GM12892 (cell line): ENCODE data around the gene ARHGEF12.

Source experiments
- POLR2A ChIP-seq: IDR thresholded peaks from 2 replicates; pipeline ENCODE4 v1.6.1; 2011; ENCODE audit warnings: low read depth, low read length, control low read depth
- POLR2AphosphoS5 ChIP-seq: IDR thresholded peaks from 2 replicates; pipeline ENCODE4 v1.6.1; 2011; ENCODE audit warnings: low read depth, low read length, control low read depth

DNA sequence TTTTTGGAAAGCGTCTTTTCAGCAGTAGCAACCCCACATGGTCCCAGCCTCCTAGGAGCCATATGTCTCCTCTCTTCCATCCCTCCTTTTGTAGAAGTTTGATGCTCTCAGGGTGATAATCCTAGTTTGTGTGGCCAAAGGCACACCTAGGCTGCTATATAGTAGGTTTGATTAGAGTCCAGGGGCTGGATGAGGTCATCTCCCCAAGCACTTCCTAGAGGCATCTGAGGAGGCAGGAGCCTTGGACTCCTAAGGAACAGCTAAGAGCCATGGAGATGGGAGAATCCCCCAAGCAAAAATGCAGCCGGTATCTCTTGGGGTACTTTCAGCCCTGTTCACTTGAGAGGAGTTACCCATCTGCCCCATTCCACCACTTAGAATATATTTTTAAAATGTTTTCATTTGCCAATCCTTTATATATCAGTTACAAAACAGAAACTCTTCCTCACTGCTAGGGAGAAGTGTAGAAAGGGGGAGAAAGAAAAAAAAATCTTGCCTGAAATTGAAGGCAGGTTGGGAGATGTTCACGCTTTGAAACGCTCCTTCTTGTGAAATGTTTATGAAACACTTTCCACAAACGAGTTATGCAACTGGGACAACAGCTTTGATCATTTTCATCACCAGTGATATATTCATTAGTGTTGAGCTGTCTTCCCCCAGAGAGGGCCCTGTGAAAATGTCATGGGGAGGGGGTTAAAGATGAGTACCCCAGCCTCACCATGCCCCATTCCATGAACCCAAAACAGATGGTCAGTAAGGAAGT, 43.0 kb upstream of the ARHGEF12 start:
- TF ChIP-seq POLR2AphosphoS5 (no peak), POLR2A (no peak)
